H1 (cell line): ENCODE results near the gene TTC33. TPM values are rescaled to one million over a fixed set of nuclear protein-coding genes. Genes with fewer than 3 reads are reported as not detected.

Experiments
- CTCF ChIA-PET: fragments of 300-600 bp; sonication (Branson Sonifier 250); formaldehyde crosslinking; loops from one replicate; lab custom pipeline; 2021; ENCODE audit not compliant: partially characterized antibody; lab: Charles Lee
- POLR2A ChIA-PET: fragments of 300-600 bp; sonication (Branson Sonifier 250); formaldehyde crosslinking; loops from one replicate; lab custom pipeline; 2021; ENCODE audit warnings: inconsistent platforms; ENCODE audit not compliant: partially characterized antibody; lab: Charles Lee
- DNase-seq, 2 experiments: peaks; one replicate each; pipeline versions ENCODE4 v3.0.0 to v3.0.0-alpha.2; 2010 to 2022; ENCODE audit warnings: low spot score in 2 of 2, low read depth in 1 of 2, mixed read lengths in 1 of 2
- FAIRE-seq: peaks from 2 replicates; lab custom pipeline; 2011; peaks lifted over from hg19 to GRCh38; lab: Jason Lieb, UNC
- H2AFZ ChIP-seq: 2 replicates; pipeline ENCODE4 v1.8.1; 2012; ENCODE audit warnings: low read length, inconsistent platforms
- H2AK5ac ChIP-seq: 2 replicates; pipeline ENCODE4 v1.6.1; 2013; ENCODE audit warnings: low read depth, low read length
- H2BK120ac ChIP-seq: replicated peaks from 2 replicates; pipeline ENCODE3; 2013; ENCODE audit warnings: low read depth, low read length, inconsistent platforms
- H2BK12ac ChIP-seq: 2 replicates; pipeline ENCODE4 v1.6.1; 2013; ENCODE audit warnings: low read depth, low read length
- H2BK15ac ChIP-seq: 2 replicates; pipeline ENCODE4 v1.6.1; 2013; ENCODE audit warnings: low read length
- H2BK20ac ChIP-seq: 2 replicates; pipeline ENCODE4 v1.6.1; 2013; ENCODE audit warnings: low read length
- H2BK5ac ChIP-seq: 2 replicates; pipeline ENCODE4 v1.6.1; 2013; ENCODE audit warnings: low read depth, low read length
- H3K14ac ChIP-seq: 2 replicates; pipeline ENCODE4 v1.6.1; 2013; ENCODE audit warnings: inconsistent platforms; ENCODE audit not compliant: insufficient read length
- H3K18ac ChIP-seq: 2 replicates; pipeline ENCODE4 v1.6.1; 2013; ENCODE audit warnings: low read length; ENCODE audit errors: extremely low read depth
- H3K23ac ChIP-seq: 2 replicates; pipeline ENCODE4 v1.6.1; 2013; ENCODE audit warnings: inconsistent platforms; ENCODE audit not compliant: insufficient read length
- H3K23me2 ChIP-seq: 2 replicates; pipeline ENCODE4 v1.6.1; 2013; ENCODE audit warnings: low read depth, low read length
- H3K27ac ChIP-seq: 2 replicates; pipeline ENCODE4 v1.6.1; 2011; ENCODE audit warnings: low read depth, low read length, inconsistent platforms
- H3K27me3 ChIP-seq, 4 experiments: replicated peaks in 1 of 4; 1 replicate in 1 of 4; 2 replicates in 3 of 4; pipeline versions ENCODE4 v1.6.1 to v1.8.1; 2011 to 2013; ENCODE audit warnings: low read length in 3 of 4, mild to moderate bottlenecking in 3 of 4, inconsistent platforms in 2 of 4, mixed read lengths in 2 of 4, moderate library complexity in 1 of 4; ENCODE audit not compliant: control insufficient read depth in 3 of 4, insufficient read depth in 3 of 4; ENCODE audit errors: extremely low read depth in 1 of 4
- H3K36me3 ChIP-seq, 4 experiments: 2 replicates each; pipeline versions ENCODE4 v1.6.1 to v1.8.1; 2011 to 2013; ENCODE audit warnings: mild to moderate bottlenecking in 4 of 4, low read length in 3 of 4, moderate library complexity in 2 of 4, control low read depth in 1 of 4, inconsistent platforms in 1 of 4; ENCODE audit not compliant: insufficient read depth in 4 of 4, control insufficient read depth in 2 of 4
- H3K4ac ChIP-seq: replicated peaks from 2 replicates; pipeline ENCODE3; 2013; ENCODE audit warnings: low read length, low read depth, mixed read lengths, inconsistent platforms; ENCODE audit not compliant: insufficient read length
- H3K4me1 ChIP-seq, 4 experiments: replicated peaks in 1 of 4; 1 replicate in 1 of 4; 2 replicates in 3 of 4; pipeline versions ENCODE4 v1.6.1 to v1.8.1; 2011 to 2013; ENCODE audit warnings: low read length in 3 of 4, inconsistent platforms in 2 of 4, mixed read lengths in 1 of 4; ENCODE audit not compliant: insufficient read depth in 4 of 4, control insufficient read depth in 3 of 4
- H3K4me2 ChIP-seq, 2 experiments: 2 replicates each; pipeline versions ENCODE4 v1.6.1 to v1.8.1; 2011 to 2013; ENCODE audit warnings: low read depth in 2 of 2, low read length in 2 of 2, control low read depth in 1 of 2, inconsistent platforms in 1 of 2, mild to moderate bottlenecking in 1 of 2; ENCODE audit not compliant: insufficient read depth in 1 of 2
- H3K4me3 ChIP-seq, 4 experiments: fragments of 200-600, 300-600 bp in 1 of 4; sonication (generic), shearing (Covaris generic), sonication (Bioruptor Twin) in 1 of 4; 2 replicates each; pipeline versions ENCODE4 v1.5.1 to v1.8.1; 2011 to 2016; ENCODE audit warnings: low read length in 4 of 4, low read depth in 3 of 4, control low read depth in 2 of 4, inconsistent platforms in 2 of 4, mild to moderate bottlenecking in 2 of 4, mixed read lengths in 1 of 4, moderate library complexity in 1 of 4; ENCODE audit not compliant: insufficient read depth in 2 of 4; ENCODE audit errors: extremely low read depth in 1 of 4
- H3K56ac ChIP-seq: replicated peaks from 2 replicates; pipeline ENCODE3; 2013; ENCODE audit warnings: low read depth, mild to moderate bottlenecking, mixed read lengths, low read length, inconsistent platforms; ENCODE audit not compliant: insufficient read length
- H3K79me1 ChIP-seq: 2 replicates; pipeline ENCODE4 v1.6.1; 2013; ENCODE audit warnings: low read depth, low read length, control low read depth
- H3K79me2 ChIP-seq, 2 experiments: 2 replicates each; pipeline versions ENCODE4 v1.6.1 to v1.8.1; 2012 to 2013; ENCODE audit warnings: low read length in 2 of 2, mild to moderate bottlenecking in 2 of 2, inconsistent platforms in 1 of 2; ENCODE audit not compliant: insufficient read depth in 2 of 2, control insufficient read depth in 1 of 2
- H3K9ac ChIP-seq, 4 experiments: replicated peaks in 1 of 4; 1 replicate in 1 of 4; 2 replicates in 3 of 4; pipeline versions ENCODE4 v1.6.1 to v1.8.1; 2011 to 2013; ENCODE audit warnings: low read depth in 3 of 4, low read length in 3 of 4, control low read depth in 2 of 4, mild to moderate bottlenecking in 2 of 4, moderate library complexity in 2 of 4, inconsistent platforms in 1 of 4; ENCODE audit errors: extremely low read depth in 1 of 4
- H3K9me3 ChIP-seq, 2 experiments: 2 replicates each; pipeline versions ENCODE4 v1.6.1 to v1.8.1; 2012 to 2013; ENCODE audit warnings: mild to moderate bottlenecking in 2 of 2, moderate library complexity in 2 of 2, control low read depth in 1 of 2, inconsistent platforms in 1 of 2, low read depth in 1 of 2, low read length in 1 of 2, mixed read lengths in 1 of 2; ENCODE audit not compliant: insufficient read depth in 2 of 2
- H4K20me1 ChIP-seq, 2 experiments: replicated peaks in 1 of 2; 2 replicates each; pipeline versions ENCODE3 to v1.8.1; 2011 to 2013; ENCODE audit warnings: inconsistent platforms in 2 of 2, low read length in 2 of 2, mild to moderate bottlenecking in 1 of 2; ENCODE audit not compliant: insufficient read depth in 2 of 2, control insufficient read depth in 1 of 2
- H4K5ac ChIP-seq: 2 replicates; pipeline ENCODE4 v1.6.1; 2013; ENCODE audit warnings: low read length, low read depth, mixed read lengths, inconsistent platforms; ENCODE audit not compliant: insufficient read length
- H4K8ac ChIP-seq: 2 replicates; pipeline ENCODE4 v1.8.0; 2013; ENCODE audit warnings: mild to moderate bottlenecking, moderate library complexity, low read length, inconsistent platforms; ENCODE audit not compliant: insufficient read depth; ENCODE audit errors: extremely low read depth
- H4K91ac ChIP-seq: replicated peaks from 2 replicates; pipeline ENCODE3; 2013; ENCODE audit warnings: low read length, mixed read lengths, inconsistent platforms; ENCODE audit not compliant: insufficient read length
- BCL11A ChIP-seq, 2 experiments: IDR thresholded peaks; one replicate each; pipeline ENCODE4 v1.6.1; 2011; ENCODE audit warnings: low read depth in 2 of 2, low read length in 2 of 2, mild to moderate bottlenecking in 2 of 2
- EP300 ChIP-seq, 2 experiments: IDR thresholded peaks; 1 replicate in 1 of 2; 2 replicates in 1 of 2; pipeline ENCODE4 v1.6.1; 2011 to 2012; ENCODE audit warnings: low read depth in 2 of 2, low read length in 2 of 2, mild to moderate bottlenecking in 2 of 2, borderline replicate concordance in 1 of 2, inconsistent platforms in 1 of 2, moderate library complexity in 1 of 2
- NANOG ChIP-seq: IDR thresholded peaks from 2 replicates; pipeline ENCODE4 v1.6.1; 2011; ENCODE audit warnings: low read length, low read depth, mild to moderate bottlenecking, inconsistent platforms; ENCODE audit not compliant: insufficient read depth, poor library complexity, severe bottlenecking
- TBP ChIP-seq: IDR thresholded peaks from 2 replicates; pipeline ENCODE4 v1.6.1; 2011; ENCODE audit warnings: low read depth, low read length, improper control_type of control experiment
- whole genome bisulfite sequencing, 2 experiments: shearing (Covaris generic) in 1 of 2; methylation state at CpG; one replicate each; pipeline versions ENCODE4 v1.1.6 to v1.1.7; 2013 to 2015; ENCODE audit warnings: low lambda C conversion rate in 2 of 2, mixed read lengths in 2 of 2, inconsistent platforms in 1 of 2, low coverage in 1 of 2, missing lambda C conversion rate in 1 of 2; ENCODE audit not compliant: insufficient replicate concordance in 2 of 2, insufficient coverage in 1 of 2, insufficient read length in 1 of 2; ENCODE audit errors: extremely low coverage in 1 of 2, missing lambda C conversion rate in 1 of 2; 5-methylcytosine and 5-hydroxymethylcytosine counted together
- polyA plus RNA-seq, 7 experiments: library from polyadenylated mRNA; depleted of rRNA in 3 of 7; stranded (reverse) in 5 of 7; unstranded in 2 of 7; fragments of >200 nt in 5 of 7; fragments of 200-250 nt in 2 of 7; gene quantifications; 1 replicate in 5 of 7; 2 replicates in 1 of 7; 4 replicates in 1 of 7; pipeline versions ENCODE4 v1.2.1 to v1.2.3, GENCODE V29; 2011 to 2013; ENCODE audit warnings: missing spikeins in 2 of 7, mixed read lengths in 2 of 7
- total RNA-seq: library from RNA; stranded (reverse); fragmentation: NEBNext Ultra II Directional; extraction: Animal tissue kit (Norgen Biotek cat#: 25700); gene quantifications from 2 replicates; pipeline ENCODE4 v1.2.1, GENCODE V29; 2021

TTC33 gene
- total and polyA plus RNA-seq, 2 of the 8 experiments (the other 6 are each of a cell fraction or from before 2014, with no cell fraction given), result 1.2 to 12.6 TPM

DNA sequence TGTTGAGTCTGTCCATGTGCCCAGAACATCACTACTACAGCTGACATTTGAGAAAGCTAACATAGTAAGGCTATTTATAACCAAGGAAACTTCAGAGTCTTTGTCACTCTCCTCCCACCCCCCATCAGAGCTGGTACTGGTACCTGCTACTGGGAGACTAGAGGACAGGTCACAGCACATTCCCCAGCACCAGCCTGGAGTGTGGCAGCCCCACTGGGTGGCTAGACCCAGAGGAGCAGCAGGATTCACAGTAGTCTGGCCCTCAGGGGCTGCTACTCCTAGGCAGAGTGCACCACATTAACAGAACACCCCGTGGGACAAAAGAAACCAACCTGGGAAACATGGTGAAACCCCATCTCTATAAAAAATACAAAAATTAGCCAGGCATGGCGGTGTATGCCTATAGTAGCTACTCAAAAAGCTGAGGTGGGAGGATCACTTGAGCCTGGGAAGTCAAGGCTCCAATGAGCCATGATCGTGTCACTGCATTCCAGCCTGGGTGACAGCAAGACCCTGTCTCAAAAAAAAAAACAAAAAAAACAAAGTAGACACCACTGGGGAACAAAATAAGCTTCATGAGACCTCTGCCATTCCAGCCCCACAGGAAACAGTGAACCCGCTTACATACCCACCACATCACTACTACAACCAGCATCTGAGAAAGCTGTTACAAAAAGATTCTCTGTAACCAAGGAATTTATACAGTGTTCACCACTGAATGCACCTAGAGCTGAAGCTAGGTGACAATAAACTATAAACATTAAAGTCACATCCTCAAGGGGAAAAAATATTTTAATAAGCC is 102.3 kb downstream of the TTC33 start:
- no peaks in the 10 kb centered on the region for H3K4me1 ChIP-seq
- no peak for DNase-seq
- H4K8ac ChIP-seq, result no peak overlapping the region
- TF ChIP-seq NANOG (no peak), TBP (no peak), EP300 (IDR thresholded peaks at IDR 0.05; ENCODE audit: borderline replicate concordance in 1 of 2, low read depth in 2 of 2, low read length in 2 of 2) (no peak), BCL11A (IDR thresholded peaks at IDR 0.05; ENCODE audit: low read depth in 2 of 2, low read length in 2 of 2) (no peak)

More for the DNA sequence above, 102.3 kb downstream of the TTC33 start:
- no peaks in the 10 kb centered on the region for H3K79me2 ChIP-seq
- H3K27me3 ChIP-seq, result no peaks in the 10 kb centered on the region
- FAIRE-seq, result no peak
- H2BK120ac ChIP-seq, result no peak overlapping the region
- H3K4me3 ChIP-seq, result no peak overlapping the region
- no peak overlapping the region for H3K4me2 ChIP-seq
- H2BK5ac ChIP-seq, result no peak overlapping the region
- no peak overlapping the region for H3K23ac ChIP-seq
- no peaks in the 10 kb centered on the region for H4K20me1 ChIP-seq
- no peak overlapping the region for H3K18ac ChIP-seq
- no peak overlapping the region for H4K5ac ChIP-seq
- no peak overlapping the region for H2BK12ac ChIP-seq
- H3K27ac ChIP-seq, result no peak overlapping the region
- no peaks in the 10 kb centered on the region for H3K23me2 ChIP-seq
- ChIA-PET CTCF (interaction anchor here (1.4 kb wide), 1 partner anchor 39 kb away, joined by 3 read pairs; no protein-coding TSS in a partner anchor), POLR2A (no interaction called here)
- H2BK15ac ChIP-seq, result no peak overlapping the region
- H3K56ac ChIP-seq, result no peak overlapping the region
- no peak overlapping the region for H3K9ac ChIP-seq
- H3K79me1 ChIP-seq, result no peaks in the 10 kb centered on the region
- H3K9me3 ChIP-seq, result no peaks in the 10 kb centered on the region
- H2AK5ac ChIP-seq, result no peak overlapping the region
- no peak overlapping the region for H3K14ac ChIP-seq
- no peak overlapping the region for H4K91ac ChIP-seq
- no peak overlapping the region for H2BK20ac ChIP-seq
- H2AFZ ChIP-seq, result peak overlapping the region; percentile 71; the same call in 1 of the 2 replicates
- WGBS, 2 experiments, result 88% methylated on average over 4 of the region's 4 CpGs; no CpG with 5 or more reads in 1 of the 2 experiments
- H3K4ac ChIP-seq, result no peak overlapping the region
- H3K36me3 ChIP-seq, result no peaks in the 10 kb centered on the region
